Left lobe of liver (tissue), 2 donors: Measurements from ENCODE around the gene EEPD1. TPM values are rescaled to one million over a fixed set of nuclear protein-coding genes. Genes with fewer than 3 reads are reported as not detected.

Experiments
- ATAC-seq: fragments of 200-7000 bp; cut with Tn5 transposase; one replicate; pipeline ENCODE4 v1.9.1; 2020; ENCODE audit warnings: mild to moderate bottlenecking, moderate library complexity
- DNase-seq: peaks from one replicate; pipeline ENCODE4 v3.0.0-alpha.2; 2020; ENCODE audit warnings: low spot score
- total RNA-seq: library from RNA; stranded (reverse); gene quantifications from one replicate; pipeline ENCODE4 v1.2.1, GENCODE V29; 2021
- donor health status: DM: no; HTN: no; CAD: no; lungs with moderate emphysema.
- donor health status: DM: no; HTN: yes; CAD: no.

The EEPD1 gene
- total RNA-seq, 1 donor from 2014 or later, result 10.3 TPM

GRCh38 chr7:36154255-36155212, 1.5 kb downstream of the EEPD1 start:
- DNase-seq (peak; percentile 52), ATAC-seq (no peak)

GRCh38 chr7:36155811-36156361, 2.8 kb downstream of the EEPD1 start:
- ATAC-seq, result peak; percentile 8
- DNase-seq, result peak; percentile 95

DNA sequence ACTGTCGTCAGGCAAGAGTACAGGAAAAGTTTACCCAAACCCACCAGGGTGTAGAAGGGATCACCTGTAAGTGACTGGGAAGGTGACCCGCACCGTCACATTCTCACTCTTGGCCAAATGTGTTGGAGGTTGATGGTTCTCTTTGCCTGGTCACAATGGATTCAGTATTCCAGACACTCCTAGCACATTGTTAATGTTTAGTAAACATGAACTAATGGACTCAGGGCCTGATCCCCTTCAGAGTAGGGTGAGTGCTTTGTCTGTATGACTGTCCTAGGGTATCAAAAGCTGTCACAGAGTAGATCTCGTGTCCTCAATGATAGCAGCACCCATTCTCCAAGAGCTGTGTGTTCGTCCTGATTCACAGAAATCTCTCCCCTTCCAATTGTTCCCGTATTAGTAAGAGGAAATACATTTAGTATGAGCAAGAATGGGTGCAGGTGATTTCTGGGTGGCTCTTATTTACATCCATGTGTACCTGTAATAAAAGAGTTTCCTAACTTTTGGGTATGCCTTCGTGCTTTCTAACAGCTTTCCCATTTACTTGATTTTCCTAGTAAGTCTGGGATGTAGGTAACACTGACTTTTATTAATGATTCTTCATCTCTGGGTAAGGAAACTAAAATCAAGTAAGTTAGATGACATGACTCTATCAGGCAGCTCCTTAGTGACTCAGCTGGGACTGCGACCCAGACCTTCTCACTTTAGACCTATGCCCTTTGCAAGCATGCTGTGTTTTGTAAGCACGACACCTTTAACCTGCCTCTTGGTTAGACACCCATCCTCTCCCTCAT, 4.7 kb downstream of the EEPD1 start:
- ATAC-seq, result peak; percentile 38

DNA sequence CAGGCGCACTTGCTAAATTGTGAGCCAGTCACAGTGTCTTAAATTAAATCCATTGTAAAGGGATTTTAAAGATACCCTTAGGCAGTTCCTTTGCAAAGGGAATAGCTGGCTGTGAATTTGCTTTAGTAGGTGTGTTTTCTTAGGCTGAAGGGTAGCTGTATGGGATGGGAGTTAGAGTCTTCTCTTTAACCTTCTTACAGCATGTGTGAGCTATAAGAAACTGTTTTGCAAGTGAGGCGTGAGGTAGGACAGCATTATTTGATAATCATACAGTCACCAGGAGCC, 5.2 kb downstream of the EEPD1 start:
- ATAC-seq, result no peak

More for the DNA sequence above, 4.7 kb downstream of the EEPD1 start:
- peak; percentile 70 for DNase-seq

GRCh38 chr7:36159618-36160017, 6.6 kb downstream of the EEPD1 start:
- no peak for ATAC-seq

More for the DNA sequence above, 5.2 kb downstream of the EEPD1 start:
- DNase-seq, result no peak

DNA sequence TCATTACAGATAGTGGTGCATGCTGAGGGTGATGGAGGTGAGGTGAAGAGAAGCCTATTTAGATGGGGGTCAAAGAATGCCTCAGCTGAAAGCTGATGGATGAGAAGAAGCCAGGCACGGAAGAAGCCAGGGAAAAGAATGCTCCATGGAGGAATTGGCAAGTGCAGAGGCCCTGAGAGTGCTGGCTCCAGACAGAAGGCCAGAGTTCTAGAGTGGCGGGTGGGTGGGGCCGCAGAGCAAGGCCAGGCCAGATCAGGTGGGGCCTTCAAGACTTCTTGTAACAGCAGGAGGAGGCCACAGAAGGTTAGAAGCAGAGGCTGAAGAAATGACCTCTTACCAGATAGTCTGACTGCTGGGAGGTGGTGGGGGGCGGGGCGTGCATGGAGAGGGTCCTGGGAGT, 7.3 kb downstream of the EEPD1 start:
- ATAC-seq (no peak), DNase-seq (no peak)

More at GRCh38 chr7:36159618-36160017, 6.6 kb downstream of the EEPD1 start:
- DNase-seq, result no peak

- ATAC-seq (no peak), DNase-seq (no peak)
Observed at GRCh38 chr7:36161996-36162395, 8.9 kb downstream of the EEPD1 start.

DNA sequence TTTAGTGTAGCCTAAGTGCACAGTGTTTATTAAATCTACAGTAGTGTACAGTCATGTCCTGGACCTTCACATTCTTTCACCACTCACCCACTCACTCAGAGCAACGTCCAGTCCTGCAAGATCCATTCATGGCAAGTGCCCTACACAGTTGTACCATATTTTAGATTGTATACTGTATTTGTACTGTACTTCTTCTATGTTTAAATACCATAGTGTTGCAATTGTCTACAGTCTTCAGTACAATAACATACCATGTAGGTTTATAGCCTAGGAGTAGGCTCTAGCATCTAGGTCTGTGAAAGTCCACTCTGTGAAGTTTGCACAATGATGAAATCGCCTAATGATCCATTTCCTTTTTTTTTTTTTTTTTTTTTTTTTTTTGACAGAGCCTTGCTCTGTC, 12.0 kb downstream of the EEPD1 start:
- DNase-seq (no peak), ATAC-seq (peak; percentile 79)

GRCh38 chr7:36165802-36166201, 12.7 kb downstream of the EEPD1 start:
- DNase-seq (no peak), ATAC-seq (no peak)

DNA sequence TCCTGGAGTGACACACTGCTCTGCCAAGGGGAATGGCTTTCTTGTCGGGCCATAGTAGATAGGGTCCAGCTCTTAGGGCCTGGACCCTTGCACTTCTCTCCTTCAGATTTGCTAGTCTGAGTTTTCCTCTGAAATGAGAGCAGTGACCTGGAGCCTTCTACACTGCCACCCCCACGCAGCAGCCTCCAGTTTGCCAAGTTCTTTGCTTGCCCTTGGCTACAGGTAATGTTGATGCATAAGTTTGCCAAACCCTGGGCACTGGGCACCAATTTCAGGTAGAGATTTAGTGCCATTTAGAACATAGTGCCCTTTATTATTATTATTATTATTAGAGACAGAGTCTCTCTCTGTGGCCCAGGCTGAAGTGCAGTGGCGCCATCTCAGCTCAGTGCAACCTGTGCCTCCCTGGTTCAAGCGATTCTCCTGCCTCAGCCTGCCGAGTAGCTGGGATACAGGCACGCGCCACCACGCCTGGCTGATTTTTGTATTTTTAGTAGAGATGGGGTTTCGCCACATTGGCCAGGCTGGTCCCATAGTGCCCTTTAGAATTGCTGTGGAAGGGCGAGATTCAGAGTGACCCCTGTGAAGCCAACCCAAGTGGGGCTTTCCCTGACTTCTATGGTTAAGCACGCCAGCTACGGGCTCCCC, 14.5 kb downstream of the EEPD1 start:
- DNase-seq, result peak; percentile 70
- ATAC-seq, result peak; percentile 89

- no peak for ATAC-seq
Observed at GRCh38 chr7:36171503-36171902, 18.4 kb downstream of the EEPD1 start.

GRCh38 chr7:36175886-36176285, 22.8 kb downstream of the EEPD1 start:
- no peak for DNase-seq
- peak; percentile 58 for ATAC-seq

More at GRCh38 chr7:36171503-36171902, 18.4 kb downstream of the EEPD1 start:
- DNase-seq, result no peak

- no peak for ATAC-seq
- no peak for DNase-seq
Observed at GRCh38 chr7:36176697-36177096, 23.6 kb downstream of the EEPD1 start.

- DNase-seq (no peak), ATAC-seq (no peak)
Observed at GRCh38 chr7:36180121-36180520, 27.1 kb downstream of the EEPD1 start.

DNA sequence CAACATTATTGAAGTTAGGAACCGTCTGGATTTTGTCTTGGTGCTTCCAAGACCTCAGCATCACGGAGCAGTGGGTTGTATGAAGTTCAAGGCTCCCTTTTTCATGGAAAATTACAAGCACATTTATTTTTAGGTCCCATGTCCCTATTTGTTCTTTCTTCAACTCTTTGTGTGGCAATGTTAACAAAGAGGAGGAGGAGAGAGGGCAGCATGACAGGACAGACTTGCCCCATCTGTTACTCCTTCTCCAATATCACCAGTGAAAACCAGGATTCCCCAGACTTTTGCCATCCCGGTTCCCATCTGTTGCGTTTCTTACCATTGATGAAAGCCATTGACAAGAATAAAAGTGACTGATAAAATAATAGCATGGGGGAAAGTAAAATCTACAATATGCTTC, 28.6 kb downstream of the EEPD1 start:
- ATAC-seq (no peak), DNase-seq (no peak)

DNA sequence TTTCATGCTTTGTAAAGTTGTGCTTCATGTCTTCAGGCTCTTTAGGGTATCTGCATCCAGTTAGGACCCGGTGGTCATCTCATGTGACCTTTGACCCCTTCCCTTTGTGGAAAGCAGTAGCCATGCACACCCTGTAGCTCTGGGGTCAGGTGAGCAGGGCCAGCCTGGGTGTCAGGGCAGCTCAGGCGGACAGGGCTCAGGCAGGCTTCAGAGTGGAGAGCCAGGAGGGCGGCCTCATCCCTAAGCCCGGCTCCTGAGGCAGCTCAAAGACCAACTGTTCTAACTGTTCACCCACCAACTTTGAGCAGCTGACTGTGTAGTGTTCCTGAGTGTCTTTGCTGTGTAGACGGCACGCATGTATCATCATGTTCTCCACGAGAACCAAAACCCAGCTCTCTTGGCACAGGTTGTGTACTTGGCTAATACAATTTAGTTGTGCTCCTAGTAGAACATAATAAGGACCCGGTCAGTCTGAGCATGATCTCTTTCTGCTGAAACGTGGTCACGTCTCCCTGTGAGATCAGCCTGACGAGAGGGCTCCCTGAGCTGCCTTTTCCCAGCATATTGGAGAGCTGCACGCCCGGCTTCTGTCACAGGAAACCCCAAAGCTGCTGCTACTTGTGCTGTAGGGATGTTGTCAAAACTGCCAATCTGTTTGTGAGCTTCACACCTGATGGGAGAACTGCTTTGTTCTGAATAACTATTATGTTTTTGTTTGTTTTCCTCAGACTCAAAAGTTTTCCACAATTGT, 30.0 kb downstream of the EEPD1 start:
- peak; percentile 58 for DNase-seq
- peak; percentile 88 for ATAC-seq

DNA sequence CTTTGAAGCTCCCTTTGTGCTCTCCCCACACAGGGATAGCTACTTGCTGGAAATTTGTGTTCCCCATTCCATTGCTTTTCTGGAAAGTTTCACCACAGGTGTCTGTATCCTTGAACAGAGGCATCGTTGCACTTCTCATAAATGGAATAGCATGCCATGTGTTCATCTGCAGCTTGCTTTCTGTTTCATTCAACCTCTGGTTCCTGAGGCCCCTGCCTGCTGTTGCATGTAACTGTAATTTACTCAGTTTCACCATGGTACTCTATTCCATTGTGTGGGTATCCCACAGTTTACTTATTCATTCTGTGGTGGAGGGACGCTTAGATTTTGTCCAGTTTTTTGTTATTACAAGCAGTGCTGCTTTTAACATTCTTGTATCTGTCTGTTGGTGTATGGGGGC, 32.0 kb downstream of the EEPD1 start:
- no peak for DNase-seq
- ATAC-seq, result no peak

DNA sequence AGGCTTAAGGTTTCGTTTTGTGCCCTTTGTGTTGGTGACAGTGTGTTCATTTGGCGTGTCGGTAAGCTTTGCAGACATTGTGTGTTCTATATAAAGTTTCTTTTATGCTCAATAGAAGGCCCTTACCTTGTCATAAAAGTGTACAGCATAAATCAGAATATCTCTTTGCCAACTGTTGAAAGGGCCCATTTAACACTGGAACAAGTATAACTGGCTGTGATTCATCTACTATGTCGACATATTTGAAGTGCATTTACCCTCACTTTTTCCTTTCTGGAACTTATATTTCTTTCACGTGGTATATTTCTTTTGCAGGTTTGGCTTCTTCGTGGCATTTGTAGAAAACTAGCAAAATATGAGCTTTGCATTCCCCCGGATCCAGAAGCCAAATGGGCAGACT, 32.7 kb downstream of the EEPD1 start:
- no peak for ATAC-seq
- no peak for DNase-seq

- DNase-seq, result no peak
- ATAC-seq, result no peak
Observed at GRCh38 chr7:36186359-36187121, 33.5 kb downstream of the EEPD1 start.

DNA sequence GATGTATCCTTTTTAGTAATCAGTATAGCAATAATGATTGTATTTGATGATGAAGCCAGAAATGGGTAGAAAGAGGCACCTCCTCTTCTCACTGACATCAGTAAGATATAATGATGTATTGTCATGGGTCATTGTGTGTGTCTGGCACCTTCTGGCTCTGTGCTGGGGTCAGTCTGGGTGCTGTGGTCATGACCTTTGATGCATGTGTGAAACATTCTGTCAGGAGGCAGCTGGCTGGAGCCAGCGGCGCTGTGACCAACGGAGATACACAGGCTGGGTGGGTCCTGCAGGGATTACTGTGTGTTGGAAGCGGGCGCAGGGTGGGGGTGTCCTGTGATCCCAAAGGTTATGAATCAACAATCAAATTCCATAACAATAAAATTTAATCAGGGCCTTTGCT, 35.2 kb downstream of the EEPD1 start:
- DNase-seq (peak; percentile 60), ATAC-seq (peak; percentile 90)
